Coronary artery (tissue), 2 donors: ENCODE results near the gene POLRMT.

Experiments used
- DNase-seq: peaks from one replicate; pipeline ENCODE4 v3.0.0-alpha.2; 2017; ENCODE audit warnings: low spot score
- H3K27ac ChIP-seq, 2 donors: fragments of 200-600 bp; sonication (generic); one replicate each; pipeline ENCODE4 v1.5.1; 2016 to 2019
- H3K4me3 ChIP-seq: fragments of 200-600 bp; sonication (generic); 2 replicates; pipeline ENCODE4 v1.5.1; 2016; ENCODE audit warnings: mild to moderate bottlenecking, moderate library complexity
- TF ChIP-seq, protein P1 (sequence below): fragments of 200-600 bp; sonication (generic); IDR thresholded peaks from one replicate; pipeline ENCODE4 v1.5.1; 2019; ENCODE audit warnings: antibody characterized with exemption

POLRMT gene

DNA sequence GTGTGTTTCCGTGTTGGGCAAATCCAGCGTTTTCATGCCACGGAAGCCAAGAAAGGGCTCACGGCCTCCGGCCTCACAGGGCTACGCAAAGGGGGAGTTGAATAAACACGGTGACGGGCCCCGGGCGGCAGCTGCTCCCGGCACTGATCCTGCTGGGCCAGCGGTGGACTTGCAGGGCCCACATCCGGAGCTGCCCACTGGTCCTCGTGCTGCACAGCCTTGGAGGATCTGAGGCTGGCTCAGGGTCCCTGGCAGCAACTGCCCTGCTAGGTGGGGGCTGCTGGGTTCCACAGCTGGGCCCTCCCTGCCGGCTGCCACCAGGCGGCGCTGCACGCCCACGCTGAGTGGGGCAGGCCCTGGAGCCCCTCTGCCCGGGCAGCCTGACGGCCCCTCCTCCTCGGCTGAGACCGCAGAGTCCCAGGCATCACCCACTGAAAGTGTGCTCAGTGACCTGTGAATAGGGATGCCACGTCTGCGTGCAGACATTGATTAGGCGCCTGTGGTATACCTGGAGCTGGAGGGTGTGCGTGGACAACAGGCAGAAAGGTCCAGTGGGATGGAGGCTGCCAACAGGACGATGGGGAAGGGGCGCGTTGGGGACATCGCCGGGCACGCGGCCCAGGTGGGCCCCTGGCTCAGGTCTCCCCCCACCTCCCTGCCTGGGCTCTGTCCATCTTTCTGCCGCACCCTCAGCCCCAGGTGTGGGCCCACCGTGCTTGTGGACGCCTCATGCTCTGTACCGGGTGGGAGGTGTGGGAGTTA lies 48.9 kb downstream of the POLRMT start:
- H3K4me3 ChIP-seq: no peak overlapping the region
- TF ChIP-seq, protein P1, sequence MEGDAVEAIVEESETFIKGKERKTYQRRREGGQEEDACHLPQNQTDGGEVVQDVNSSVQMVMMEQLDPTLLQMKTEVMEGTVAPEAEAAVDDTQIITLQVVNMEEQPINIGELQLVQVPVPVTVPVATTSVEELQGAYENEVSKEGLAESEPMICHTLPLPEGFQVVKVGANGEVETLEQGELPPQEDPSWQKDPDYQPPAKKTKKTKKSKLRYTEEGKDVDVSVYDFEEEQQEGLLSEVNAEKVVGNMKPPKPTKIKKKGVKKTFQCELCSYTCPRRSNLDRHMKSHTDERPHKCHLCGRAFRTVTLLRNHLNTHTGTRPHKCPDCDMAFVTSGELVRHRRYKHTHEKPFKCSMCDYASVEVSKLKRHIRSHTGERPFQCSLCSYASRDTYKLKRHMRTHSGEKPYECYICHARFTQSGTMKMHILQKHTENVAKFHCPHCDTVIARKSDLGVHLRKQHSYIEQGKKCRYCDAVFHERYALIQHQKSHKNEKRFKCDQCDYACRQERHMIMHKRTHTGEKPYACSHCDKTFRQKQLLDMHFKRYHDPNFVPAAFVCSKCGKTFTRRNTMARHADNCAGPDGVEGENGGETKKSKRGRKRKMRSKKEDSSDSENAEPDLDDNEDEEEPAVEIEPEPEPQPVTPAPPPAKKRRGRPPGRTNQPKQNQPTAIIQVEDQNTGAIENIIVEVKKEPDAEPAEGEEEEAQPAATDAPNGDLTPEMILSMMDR: peak; percentile 45
- no peak overlapping the region for H3K27ac ChIP-seq
- DNase-seq: no peak

DNA sequence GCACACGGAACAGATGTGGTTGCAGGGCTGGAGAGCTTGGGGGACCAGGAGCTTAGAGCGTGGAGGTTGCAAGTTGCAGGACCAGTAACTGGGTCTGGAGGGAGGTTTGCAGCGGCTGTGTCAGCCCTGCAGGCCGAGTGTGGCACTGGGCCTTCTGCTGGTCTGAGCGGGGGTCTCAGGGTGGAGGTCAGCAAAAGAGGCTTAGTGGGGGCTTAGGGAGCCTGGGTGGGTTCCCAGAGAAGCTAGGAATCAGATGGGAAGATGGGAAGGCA lies 49.4 kb downstream of the POLRMT start:
- DNase-seq: no peak
- no peak overlapping the region for H3K27ac ChIP-seq
- H3K4me3 ChIP-seq: no peak overlapping the region
- TF ChIP-seq, protein P1: no peak

DNA sequence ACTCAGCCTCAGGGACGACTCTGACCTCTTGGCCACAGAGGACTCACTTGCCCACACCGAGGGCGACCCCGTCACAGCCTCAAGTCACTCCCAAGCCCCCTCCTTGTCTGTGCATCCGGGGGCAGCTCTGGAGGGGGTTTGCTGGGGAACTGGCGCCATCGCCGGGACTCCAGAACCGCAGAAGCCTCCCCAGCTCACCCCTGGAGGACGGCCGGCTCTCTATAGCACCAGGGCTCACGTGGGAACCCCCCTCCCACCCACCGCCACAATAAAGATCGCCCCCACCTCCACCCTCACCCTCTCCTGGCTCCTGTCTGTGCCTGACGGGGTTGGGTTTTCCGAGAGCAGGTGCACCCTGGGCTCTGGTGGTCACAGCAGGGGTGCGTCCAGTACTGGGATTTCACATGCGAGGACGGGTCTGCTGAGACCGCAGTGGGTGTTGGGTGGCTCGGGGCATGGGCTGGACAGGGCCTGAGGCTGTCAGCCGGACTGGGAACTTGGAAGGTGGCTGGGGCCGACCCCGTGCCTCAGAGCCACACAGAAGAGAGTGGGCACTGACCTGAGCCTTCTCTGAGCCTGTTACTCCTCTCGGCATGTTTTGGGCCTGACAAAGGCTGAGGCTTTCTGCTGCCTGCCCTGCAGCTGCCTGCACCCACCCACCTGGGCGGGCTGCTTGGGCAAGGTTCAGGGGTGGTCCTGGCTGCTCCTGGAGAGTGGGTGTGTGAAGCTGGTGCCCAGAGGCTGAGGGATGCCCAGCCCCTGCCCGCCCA lies 50.0 kb downstream of the POLRMT start:
- TF ChIP-seq, protein P1: no peak
- no peak overlapping the region for H3K27ac ChIP-seq
- no peak for DNase-seq
- H3K4me3 ChIP-seq: no peak overlapping the region

DNA sequence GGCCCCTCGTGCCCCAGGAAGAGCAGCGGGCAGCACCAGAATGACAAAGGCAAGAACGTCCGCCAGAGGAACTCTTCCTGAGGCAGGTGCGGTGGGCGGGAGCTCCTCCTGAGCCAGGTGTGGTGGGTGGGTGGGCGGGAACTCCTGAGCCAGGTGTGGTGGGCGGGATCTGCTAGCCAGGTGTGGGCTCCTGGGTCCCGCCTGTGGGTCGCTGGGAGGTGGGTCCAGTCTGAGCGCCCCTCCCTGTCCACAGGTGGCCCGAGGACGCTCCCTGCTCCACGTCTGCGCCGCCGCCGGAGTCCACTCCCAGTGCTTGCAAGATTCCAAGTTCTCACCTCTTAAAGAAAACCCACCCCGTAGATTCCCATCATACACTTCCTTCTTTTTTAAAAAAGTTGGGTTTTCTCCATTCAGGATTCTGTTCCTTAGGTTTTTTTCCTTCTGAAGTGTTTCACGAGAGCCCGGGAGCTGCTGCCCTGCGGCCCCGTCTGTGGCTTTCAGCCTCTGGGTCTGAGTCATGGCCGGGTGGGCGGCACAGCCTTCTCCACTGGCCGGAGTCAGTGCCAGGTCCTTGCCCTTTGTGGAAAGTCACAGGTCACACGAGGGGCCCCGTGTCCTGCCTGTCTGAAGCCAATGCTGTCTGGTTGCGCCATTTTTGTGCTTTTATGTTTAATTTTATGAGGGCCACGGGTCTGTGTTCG lies 50.7 kb downstream of the POLRMT start:
- no peak overlapping the region for H3K27ac ChIP-seq
- no peak for DNase-seq
- no peak overlapping the region for H3K4me3 ChIP-seq

DNA sequence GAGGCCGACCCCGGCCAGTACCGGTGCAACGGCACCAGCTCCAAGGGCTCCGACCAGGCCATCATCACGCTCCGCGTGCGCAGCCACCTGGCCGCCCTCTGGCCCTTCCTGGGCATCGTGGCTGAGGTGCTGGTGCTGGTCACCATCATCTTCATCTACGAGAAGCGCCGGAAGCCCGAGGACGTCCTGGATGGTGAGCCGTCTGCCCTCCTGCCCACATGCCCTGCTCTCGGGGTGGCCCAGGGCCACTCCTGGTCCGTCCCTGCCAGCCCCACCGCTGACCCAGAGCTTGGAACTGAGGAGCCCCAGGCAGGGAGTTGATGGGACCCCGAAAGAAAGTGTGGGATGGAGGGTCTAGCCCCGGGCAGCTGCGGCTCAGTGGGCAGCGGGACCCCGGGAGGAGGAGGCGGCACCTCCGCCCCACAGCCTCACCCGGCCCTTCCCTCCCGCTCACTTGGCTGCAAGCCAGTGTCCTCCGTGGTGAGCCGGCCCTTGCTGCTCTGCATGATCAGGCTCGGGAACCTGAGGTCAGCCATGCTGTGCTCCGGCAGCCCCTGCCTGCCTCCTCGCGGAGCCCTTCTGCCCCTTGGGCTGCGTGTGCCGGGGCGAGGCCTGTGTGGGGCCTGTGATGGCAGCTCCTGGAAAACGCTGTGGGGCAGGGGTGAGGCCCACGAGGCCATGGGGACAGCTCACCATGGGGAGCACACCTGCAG lies 51.8 kb downstream of the POLRMT start:
- H3K4me3 ChIP-seq: no peak overlapping the region
- TF ChIP-seq, protein P1: no peak
- H3K27ac ChIP-seq: no peak overlapping the region
- DNase-seq: no peak

More for the DNA sequence above, 50.7 kb downstream of the POLRMT start:
- TF ChIP-seq, protein P1: no peak

DNA sequence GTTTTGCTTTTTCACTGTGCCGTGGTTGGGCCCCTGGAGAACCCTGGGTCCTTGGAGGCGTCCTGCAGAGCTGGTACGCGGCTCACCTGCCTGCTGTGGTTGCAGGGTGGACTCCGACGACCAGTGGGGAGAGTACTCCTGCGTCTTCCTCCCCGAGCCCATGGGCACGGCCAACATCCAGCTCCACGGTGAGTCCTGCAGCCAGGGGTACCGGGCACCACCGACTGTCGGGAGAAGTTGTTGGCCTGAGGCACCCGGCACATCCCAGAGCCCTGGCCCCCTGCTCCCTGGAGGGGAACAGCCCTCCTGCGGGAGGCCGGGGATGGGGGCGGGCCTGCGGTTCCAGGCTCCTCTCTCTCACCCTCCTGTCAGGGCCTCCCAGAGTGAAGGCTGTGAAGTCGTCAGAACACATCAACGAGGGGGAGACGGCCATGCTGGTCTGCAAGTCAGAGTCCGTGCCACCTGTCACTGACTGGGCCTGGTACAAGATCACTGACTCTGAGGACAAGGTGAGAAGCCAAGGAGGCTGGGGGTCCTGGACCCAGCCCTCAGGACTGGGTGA lies 53.0 kb downstream of the POLRMT start:
- DNase-seq: no peak
- TF ChIP-seq, protein P1: no peak
- Histone ChIP-seq H3K4me3 (no peak overlapping the region), H3K27ac (no peak overlapping the region)
